D341Med (cell line): ENCODE data around the gene CACTIN.
"Not testable (repeated sequence)": the region's sequence is repeated elsewhere in the genome, so short reads cannot be mapped to it uniquely, and the experiment has no call there.

Experiments used
- DNase-seq: peaks from one replicate; pipeline ENCODE4 v3.0.0; 2012; ENCODE audit warnings: low spot score

CACTIN gene

GRCh38 chr19:3646336-3647092 lies 19.9 kb upstream of the CACTIN start:
- DNase-seq = no peak

GRCh38 chr19:3645726-3646125 lies 19.1 kb upstream of the CACTIN start:
- no peak for DNase-seq

- no peak for DNase-seq
These were observed 18.4 kb upstream of the CACTIN start for GRCh38 chr19:3645067-3645396.

- DNase-seq = no peak
These were observed 17.9 kb upstream of the CACTIN start for GRCh38 chr19:3644351-3645066.

GRCh38 chr19:3643674-3644313 lies 17.2 kb upstream of the CACTIN start:
- DNase-seq = no peak

GRCh38 chr19:3642987-3643673 lies 16.5 kb upstream of the CACTIN start:
- DNase-seq = no peak

- DNase-seq = no peak
These were observed 15.7 kb upstream of the CACTIN start for GRCh38 chr19:3642296-3642695.

GRCh38 chr19:3641515-3642269 lies 15.1 kb upstream of the CACTIN start:
- DNase-seq = no peak

- DNase-seq = no peak
These were observed 12.9 kb upstream of the CACTIN start for GRCh38 chr19:3639479-3639878.

- no peak for DNase-seq
These were observed 11.9 kb upstream of the CACTIN start for GRCh38 chr19:3638208-3639193.

- no peak for DNase-seq
These were observed 11.0 kb upstream of the CACTIN start for GRCh38 chr19:3637621-3638020.

GRCh38 chr19:3636962-3637361 lies 10.4 kb upstream of the CACTIN start:
- DNase-seq = no peak

GRCh38 chr19:3636506-3636905 lies 9.9 kb upstream of the CACTIN start:
- DNase-seq = no peak

- no peak for DNase-seq
These were observed 8.0 kb upstream of the CACTIN start for GRCh38 chr19:3634496-3635045.

GRCh38 chr19:3633559-3633988 lies 7.0 kb upstream of the CACTIN start:
- no peak for DNase-seq

- no peak for DNase-seq
These were observed 6.4 kb upstream of the CACTIN start for GRCh38 chr19:3632739-3633558.

GRCh38 chr19:3632098-3632497 lies 5.5 kb upstream of the CACTIN start:
- no peak for DNase-seq

GRCh38 chr19:3631053-3631861 lies 4.7 kb upstream of the CACTIN start:
- no peak for DNase-seq

GRCh38 chr19:3628766-3629165 lies 2.2 kb upstream of the CACTIN start:
- not testable (repeated sequence) for DNase-seq
